SK-N-MC (cell line): ENCODE measurements around the gene NPAS4.

Source experiments
- EZH2 ChIP-seq: fragments of 200-600 bp; sonication (generic); IDR thresholded peaks from one replicate; pipeline ENCODE4 v1.6.1; 2017; ENCODE audit warnings: antibody characterized with exemption
- FOXP2 ChIP-seq: optimal IDR thresholded peaks from 2 replicates; pipeline ENCODE3; 2011; ENCODE audit warnings: mild to moderate bottlenecking, moderate library complexity; ENCODE audit not compliant: insufficient read depth; ENCODE audit errors: extremely low read length, control extremely low read depth
- POLR2AphosphoS5 ChIP-seq: IDR thresholded peaks from 2 replicates; pipeline ENCODE4 v1.6.1; 2012; ENCODE audit warnings: mild to moderate bottlenecking, low read depth, low read length, borderline replicate concordance

GRCh38 chr11:66410191-66410590 lies 10.6 kb upstream of the NPAS4 start:
- TF ChIP-seq EZH2 (no peak), POLR2AphosphoS5 (no peak), FOXP2 (no peak)
